Colonic mucosa (tissue), 4 donors: ENCODE data around the gene TCTN2. TPM values are rescaled to one million over a fixed set of nuclear protein-coding genes. Genes with fewer than 3 reads are reported as not detected.
A peak's percentile ranks its signal among the peaks of the same experiment; 100 is the strongest.

Experiments used
- DNase-seq: peaks from one replicate; pipeline ENCODE4 v3.0.0-alpha.2; 2020
- H3K27ac ChIP-seq: fragments of 200-600 bp; one replicate; pipeline ENCODE4 v1.8.0; 2021
- H3K27me3 ChIP-seq: fragments of 200-600 bp; one replicate; pipeline ENCODE4 v1.8.0; 2021
- H3K36me3 ChIP-seq: fragments of 200-600 bp; one replicate; pipeline ENCODE4 v1.8.0; 2021
- H3K4me1 ChIP-seq: fragments of 200-600 bp; one replicate; pipeline ENCODE4 v1.8.0; 2021; ENCODE audit warnings: mild to moderate bottlenecking
- H3K4me3 ChIP-seq: fragments of 200-600 bp; one replicate; pipeline ENCODE4 v1.8.0; 2021
- H3K9ac ChIP-seq, 2 donors: one replicate each; pipeline ENCODE4 v1.7.0; 2013; ENCODE audit warnings: control low read depth in 2 of 2, low read depth in 2 of 2, low read length in 2 of 2
- H3K9me3 ChIP-seq: fragments of 200-600 bp; one replicate; pipeline ENCODE4 v1.8.0; 2021
- intact Hi-C: fragments of 100-400 bp; cut with DNase I; formaldehyde crosslinking; loops from one replicate; pipeline ENCODE4 v1.14.1; 2022
- total RNA-seq, 2 donors: library from RNA; stranded (reverse); fragmentation: NEBNext Ultra II Directional in 1 of 2; extraction: Animal tissue kit (Norgen Biotek cat#: 25700) in 1 of 2; gene quantifications; one replicate each; pipeline ENCODE4 v1.2.1, GENCODE V29; 2021
- TF ChIP-seq, protein P1 (sequence below): fragments of 200-600 bp; IDR thresholded peaks from one replicate; pipeline ENCODE4 v1.8.0; 2022; ENCODE audit warnings: antibody characterized with exemption, mild to moderate bottlenecking
- donor health status: healthy.
- donor health status: DM: no; HTN: no; CAD: no.
- donor health status: DM: no; HTN: no; CAD: no.

Gene TCTN2
- 1 to 10 TPM; 6.1 to 7.3 TPM for total RNA-seq

DNA sequence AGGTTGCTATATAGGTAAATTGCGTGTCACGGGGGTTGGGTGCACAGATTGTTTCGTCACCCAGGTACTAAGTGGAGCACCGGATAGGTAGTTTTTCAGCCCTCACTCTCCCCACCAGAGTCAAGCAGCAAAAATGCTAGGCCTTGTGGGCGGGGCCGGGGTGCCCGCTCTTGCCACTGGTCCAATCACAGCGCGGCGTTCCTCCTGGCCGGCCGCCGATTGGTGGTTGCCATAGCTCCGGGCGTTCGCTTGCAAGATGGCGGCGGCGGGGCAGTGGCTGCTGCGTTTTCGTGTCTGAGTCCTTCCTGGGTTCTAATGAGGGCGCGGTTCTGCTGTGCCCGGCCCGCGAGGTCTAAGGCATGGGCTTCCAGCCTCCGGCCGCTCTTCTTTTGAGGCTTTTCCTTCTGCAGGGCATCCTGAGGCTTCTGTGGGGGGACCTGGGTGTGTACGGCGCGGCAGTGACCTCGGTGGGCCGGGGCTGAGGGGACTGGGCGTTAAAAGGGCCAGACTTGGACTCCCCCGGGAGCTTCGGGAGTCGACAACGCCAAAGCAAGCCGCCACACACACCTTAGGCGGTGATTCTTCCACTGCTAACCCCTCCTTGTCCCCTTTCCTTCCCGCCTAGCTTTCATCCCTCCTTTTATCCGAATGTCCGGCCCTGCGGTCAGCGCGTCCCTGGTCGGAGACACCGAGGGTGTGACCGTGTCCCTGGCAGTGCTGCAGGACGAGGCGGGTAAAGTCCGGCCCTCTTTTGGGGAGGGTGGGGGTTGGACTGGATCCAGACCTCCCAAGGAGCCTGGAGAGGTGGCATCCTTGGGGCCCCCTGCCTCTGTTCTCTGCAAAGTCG lies at the start of gene TCTN2:
TCTN2 (plus strand) TSS at position 232 of the 847 bp plus-strand sequence; CDS start at position 360, 128 bp downstream.
- DNase-seq: peak; percentile 96
- no peaks in the 10 kb centered on the region for H3K27me3 ChIP-seq
- H3K9me3 ChIP-seq: no peaks in the 10 kb centered on the region
- TF ChIP-seq, protein P1, sequence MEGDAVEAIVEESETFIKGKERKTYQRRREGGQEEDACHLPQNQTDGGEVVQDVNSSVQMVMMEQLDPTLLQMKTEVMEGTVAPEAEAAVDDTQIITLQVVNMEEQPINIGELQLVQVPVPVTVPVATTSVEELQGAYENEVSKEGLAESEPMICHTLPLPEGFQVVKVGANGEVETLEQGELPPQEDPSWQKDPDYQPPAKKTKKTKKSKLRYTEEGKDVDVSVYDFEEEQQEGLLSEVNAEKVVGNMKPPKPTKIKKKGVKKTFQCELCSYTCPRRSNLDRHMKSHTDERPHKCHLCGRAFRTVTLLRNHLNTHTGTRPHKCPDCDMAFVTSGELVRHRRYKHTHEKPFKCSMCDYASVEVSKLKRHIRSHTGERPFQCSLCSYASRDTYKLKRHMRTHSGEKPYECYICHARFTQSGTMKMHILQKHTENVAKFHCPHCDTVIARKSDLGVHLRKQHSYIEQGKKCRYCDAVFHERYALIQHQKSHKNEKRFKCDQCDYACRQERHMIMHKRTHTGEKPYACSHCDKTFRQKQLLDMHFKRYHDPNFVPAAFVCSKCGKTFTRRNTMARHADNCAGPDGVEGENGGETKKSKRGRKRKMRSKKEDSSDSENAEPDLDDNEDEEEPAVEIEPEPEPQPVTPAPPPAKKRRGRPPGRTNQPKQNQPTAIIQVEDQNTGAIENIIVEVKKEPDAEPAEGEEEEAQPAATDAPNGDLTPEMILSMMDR: no peak
- intact Hi-C loops: no loop called here
- H3K36me3 ChIP-seq: no peaks in the 10 kb centered on the region
- peak within 1 kb of the TSS; percentile 70 to 79 for H3K9ac ChIP-seq
- no peaks in the 10 kb centered on the region for H3K4me1 ChIP-seq
- H3K4me3 ChIP-seq: peak within 1 kb of the TSS; percentile 92
- H3K27ac ChIP-seq: no peak within 1 kb of the TSS

DNA sequence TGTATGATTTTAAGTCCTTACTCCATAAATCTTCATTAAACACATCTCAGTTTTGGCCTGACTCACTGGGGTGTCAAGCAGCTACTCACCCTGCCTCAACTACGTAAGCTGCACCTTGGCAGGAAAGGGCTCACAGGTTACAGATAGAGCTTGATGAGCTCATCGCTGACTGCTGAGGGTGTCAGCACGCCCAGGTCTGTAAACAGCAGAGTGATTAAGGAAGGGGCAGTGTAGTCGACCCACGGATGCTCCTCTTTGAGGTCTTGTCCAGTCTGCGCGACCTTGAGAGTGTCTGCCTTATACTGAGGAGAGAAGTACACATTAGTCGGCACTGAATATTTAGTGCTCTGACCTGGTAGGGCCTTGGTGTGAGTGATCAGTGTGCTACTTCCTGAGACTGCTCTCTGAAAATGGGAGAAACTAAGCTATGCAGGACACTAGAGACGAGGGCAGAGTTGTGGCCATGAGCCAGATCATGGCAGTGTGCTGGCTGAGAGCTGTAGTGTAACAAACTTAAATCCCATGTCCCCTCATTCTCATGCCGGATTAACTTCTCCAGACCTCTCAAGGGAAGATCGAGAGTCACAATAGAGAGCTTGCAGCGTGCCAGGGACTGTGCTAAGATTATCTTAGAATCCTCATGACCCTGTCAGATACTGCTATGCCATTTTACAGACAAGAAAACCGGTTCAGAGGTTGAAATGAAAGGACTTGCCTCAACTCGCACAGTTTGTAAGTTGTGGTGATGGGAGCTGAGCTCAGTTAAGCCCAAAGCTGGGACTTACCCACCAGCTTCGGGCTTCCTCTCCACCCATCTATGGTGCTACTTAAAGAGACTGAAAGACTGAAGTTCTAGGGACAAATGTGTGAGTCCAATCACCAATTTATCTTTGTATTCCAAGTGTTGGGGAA lies 49.0 kb upstream of the TCTN2 start:
- TF ChIP-seq, protein P1: no peak
- no peaks in the 10 kb centered on the region for H3K9me3 ChIP-seq
- no peak overlapping the region for H3K27ac ChIP-seq
- H3K9ac ChIP-seq: no peak overlapping the region
- no peak overlapping the region for H3K4me3 ChIP-seq
- H3K36me3 ChIP-seq: peaks cover 32% of the 10 kb centered on the region
- no peaks in the 10 kb centered on the region for H3K4me1 ChIP-seq
- intact Hi-C loops: no loop called here
- DNase-seq: no peak
- no peaks in the 10 kb centered on the region for H3K27me3 ChIP-seq

DNA sequence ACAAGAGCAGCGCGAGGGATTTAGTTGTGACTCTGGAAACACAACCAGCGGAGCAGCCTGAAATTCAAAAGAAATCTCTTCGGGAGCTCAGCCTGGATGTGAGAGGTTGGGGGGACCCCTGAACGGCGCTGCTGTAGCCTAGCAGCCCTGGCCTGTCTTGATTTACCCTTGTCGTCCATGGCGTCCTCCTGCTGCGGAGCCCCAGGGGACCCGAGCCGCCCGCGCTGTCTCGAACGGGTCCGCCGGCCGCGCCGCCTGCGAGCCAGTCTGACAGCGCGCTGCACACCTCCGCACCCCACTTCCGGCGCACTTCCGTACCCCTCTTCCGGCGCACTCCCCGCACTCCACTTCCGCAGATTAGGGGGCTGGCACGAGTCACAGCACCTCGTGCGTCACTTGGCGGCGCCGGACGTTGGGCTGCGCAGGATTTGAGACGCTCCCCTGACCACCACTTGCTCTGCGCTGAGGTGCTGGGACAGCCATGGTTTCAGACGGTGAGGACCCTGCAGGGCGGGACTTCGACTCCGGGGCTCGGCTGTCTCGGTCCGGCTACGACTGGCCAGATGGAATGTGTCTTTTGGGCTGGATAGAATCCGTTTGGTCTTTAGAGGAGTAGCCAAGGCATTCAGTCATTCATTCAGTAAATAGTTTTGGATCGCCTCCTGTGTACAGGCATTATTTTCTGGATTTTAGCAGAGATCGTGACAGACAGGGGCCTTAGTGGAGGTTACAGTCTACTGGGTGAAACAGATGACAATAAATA lies 37.4 kb upstream of the TCTN2 start, which contains the start of the genes EIF2B1 and GTF2H3:
EIF2B1 (minus strand) TSS at position 308 of the 763 bp plus-strand sequence; CDS start at position 179, 129 bp downstream.
GTF2H3 (plus strand) TSS at position 451 of the 763 bp plus-strand sequence; CDS start at position 482, 31 bp downstream.
- Histone ChIP-seq H3K4me3 (peak within 1 kb of the TSS; percentile 99), H3K36me3 (peaks cover 9% of the 10 kb centered on the region), H3K27me3 (no peaks in the 10 kb centered on the region), H3K27ac (peak within 1 kb of the TSS; percentile 68), H3K9me3 (no peaks in the 10 kb centered on the region), H3K9ac (peak within 1 kb of the TSS; percentile 67 to 92), H3K4me1 (peaks cover 10% of the 10 kb centered on the region)
- intact Hi-C loops: no loop called here
- DNase-seq: peak; percentile 98
- TF ChIP-seq, protein P1: no peak

DNA sequence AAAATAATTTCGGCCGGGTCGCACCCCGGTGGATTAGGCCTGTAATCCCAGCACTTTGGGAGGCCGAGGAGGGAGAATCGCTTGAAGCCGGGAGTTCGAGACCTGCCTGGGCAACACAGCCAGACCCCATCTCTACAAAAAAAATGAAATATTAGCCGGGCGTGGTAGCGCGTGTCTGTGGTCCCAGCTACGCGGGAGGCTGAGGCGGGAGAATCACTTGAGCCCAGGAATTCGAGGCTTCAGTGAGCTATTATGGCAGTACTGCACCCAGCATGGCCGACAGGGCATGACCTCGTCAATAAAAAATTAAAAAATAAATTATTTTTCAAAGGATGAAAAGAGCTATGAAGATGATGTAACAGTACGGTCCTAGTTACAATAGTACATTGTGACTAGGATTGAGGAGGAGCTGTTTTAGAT lies 36.8 kb upstream of the TCTN2 start:
- no peaks in the 10 kb centered on the region for H3K9me3 ChIP-seq
- H3K27me3 ChIP-seq: no peaks in the 10 kb centered on the region
- H3K4me1 ChIP-seq: peaks cover 10% of the 10 kb centered on the region
- peaks cover 9% of the 10 kb centered on the region for H3K36me3 ChIP-seq
- intact Hi-C loops: no loop called here
- peak; percentile 21 for DNase-seq
- H3K27ac ChIP-seq: peak overlapping the region; percentile 68
- peak overlapping the region; percentile 45 to 92 for H3K9ac ChIP-seq
- TF ChIP-seq, protein P1: no peak
- H3K4me3 ChIP-seq: peak overlapping the region; percentile 99
